ENCODE data around the gene C12orf54. TPM values are rescaled to one million over a fixed set of nuclear protein-coding genes. Genes with fewer than 3 reads are reported as not detected.
A peak's percentile ranks its signal among the peaks of the same experiment; 100 is the strongest.

The C12orf54 gene
- total and polyA plus RNA-seq, 10 of the 15 experiments (the other 5 are each of a cell fraction or from before 2014, with no cell fraction given) = 0.79 to 7.8 (median 4.2) TPM

DNA sequence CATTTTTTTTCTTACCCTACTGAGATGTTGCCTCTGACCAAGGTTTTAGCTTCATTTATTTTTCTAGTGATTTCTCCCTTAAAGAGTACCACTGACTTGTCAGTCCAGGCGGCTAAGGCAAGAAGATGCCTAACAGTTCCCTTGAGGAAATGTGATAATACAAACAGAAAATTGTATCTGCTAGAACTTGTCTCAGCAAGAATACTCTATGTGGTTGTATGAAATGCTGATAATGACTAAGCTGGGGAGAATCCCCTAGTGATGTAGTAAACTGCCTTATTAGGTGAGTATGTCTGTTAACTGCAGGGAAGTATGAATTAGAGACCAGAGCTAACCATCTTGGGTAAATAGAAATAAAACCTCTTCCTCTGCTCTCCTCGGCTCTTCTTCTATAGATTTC is 6.7 kb downstream of the C12orf54 start (continued):
- TF ChIP-seq, protein P1, sequence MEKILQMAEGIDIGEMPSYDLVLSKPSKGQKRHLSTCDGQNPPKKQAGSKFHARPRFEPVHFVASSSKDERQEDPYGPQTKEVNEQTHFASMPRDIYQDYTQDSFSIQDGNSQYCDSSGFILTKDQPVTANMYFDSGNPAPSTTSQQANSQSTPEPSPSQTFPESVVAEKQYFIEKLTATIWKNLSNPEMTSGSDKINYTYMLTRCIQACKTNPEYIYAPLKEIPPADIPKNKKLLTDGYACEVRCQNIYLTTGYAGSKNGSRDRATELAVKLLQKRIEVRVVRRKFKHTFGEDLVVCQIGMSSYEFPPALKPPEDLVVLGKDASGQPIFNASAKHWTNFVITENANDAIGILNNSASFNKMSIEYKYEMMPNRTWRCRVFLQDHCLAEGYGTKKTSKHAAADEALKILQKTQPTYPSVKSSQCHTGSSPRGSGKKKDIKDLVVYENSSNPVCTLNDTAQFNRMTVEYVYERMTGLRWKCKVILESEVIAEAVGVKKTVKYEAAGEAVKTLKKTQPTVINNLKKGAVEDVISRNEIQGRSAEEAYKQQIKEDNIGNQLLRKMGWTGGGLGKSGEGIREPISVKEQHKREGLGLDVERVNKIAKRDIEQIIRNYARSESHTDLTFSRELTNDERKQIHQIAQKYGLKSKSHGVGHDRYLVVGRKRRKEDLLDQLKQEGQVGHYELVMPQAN (conservative IDR thresholded peaks at IDR 0.05) = no peak
- TF ChIP-seq FOXK2 (IDR thresholded peaks at IDR 0.05) (no peak), HDGF (IDR thresholded peaks at IDR 0.05) (no peak), HDAC6 (IDR thresholded peaks at IDR 0.05; ENCODE audit: unreplicated experiment) (no peak), SREBF1 (IDR thresholded peaks at IDR 0.05; ENCODE audit: low read length) (no peak), POLR2A (IDR thresholded peaks at IDR 0.05; ENCODE audit: low read depth, low read length) (no peak), MXI1 (IDR thresholded peaks at IDR 0.05; ENCODE audit: low read depth, low read length) (no peak), SMAD5 (IDR thresholded peaks at IDR 0.05; ENCODE audit: low read depth) (no peak), SMARCA5 (IDR thresholded peaks at IDR 0.05) (no peak), POLR2AphosphoS2 (IDR thresholded peaks at IDR 0.05; ENCODE audit: low read depth, low read length) (no peak), MLLT1 (IDR thresholded peaks at IDR 0.05) (no peak), ATF3 (IDR thresholded peaks at IDR 0.05; ENCODE audit: borderline replicate concordance, extremely low read depth, low read depth, low read length) (no peak), JUNB (IDR thresholded peaks at IDR 0.05) (peak; percentile 82), RAD51 (IDR thresholded peaks at IDR 0.05) (no peak), FOXM1 (IDR thresholded peaks at IDR 0.05; ENCODE audit: low read depth, low read length) (peak; percentile 85; the same call in 1 of the 2 replicates), ATF2 (IDR thresholded peaks at IDR 0.05; ENCODE audit: low read length) (peak; percentile 51; the same call in 1 of the 2 replicates), EP300 (IDR thresholded peaks at IDR 0.05; ENCODE audit: borderline replicate concordance in 1 of 2, control insufficient read depth in 1 of 2, low read depth in 2 of 2, low read length in 2 of 2) (peak; percentile 35 to 66; a peak in 1 of 4 replicates), IRF5 (IDR thresholded peaks at IDR 0.05; ENCODE audit: borderline replicate concordance) (no peak)
- TF ChIP-seq, protein P2, sequence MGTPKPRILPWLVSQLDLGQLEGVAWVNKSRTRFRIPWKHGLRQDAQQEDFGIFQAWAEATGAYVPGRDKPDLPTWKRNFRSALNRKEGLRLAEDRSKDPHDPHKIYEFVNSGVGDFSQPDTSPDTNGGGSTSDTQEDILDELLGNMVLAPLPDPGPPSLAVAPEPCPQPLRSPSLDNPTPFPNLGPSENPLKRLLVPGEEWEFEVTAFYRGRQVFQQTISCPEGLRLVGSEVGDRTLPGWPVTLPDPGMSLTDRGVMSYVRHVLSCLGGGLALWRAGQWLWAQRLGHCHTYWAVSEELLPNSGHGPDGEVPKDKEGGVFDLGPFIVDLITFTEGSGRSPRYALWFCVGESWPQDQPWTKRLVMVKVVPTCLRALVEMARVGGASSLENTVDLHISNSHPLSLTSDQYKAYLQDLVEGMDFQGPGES (IDR thresholded peaks at IDR 0.05) = no peak
- TF ChIP-seq, protein P3, sequence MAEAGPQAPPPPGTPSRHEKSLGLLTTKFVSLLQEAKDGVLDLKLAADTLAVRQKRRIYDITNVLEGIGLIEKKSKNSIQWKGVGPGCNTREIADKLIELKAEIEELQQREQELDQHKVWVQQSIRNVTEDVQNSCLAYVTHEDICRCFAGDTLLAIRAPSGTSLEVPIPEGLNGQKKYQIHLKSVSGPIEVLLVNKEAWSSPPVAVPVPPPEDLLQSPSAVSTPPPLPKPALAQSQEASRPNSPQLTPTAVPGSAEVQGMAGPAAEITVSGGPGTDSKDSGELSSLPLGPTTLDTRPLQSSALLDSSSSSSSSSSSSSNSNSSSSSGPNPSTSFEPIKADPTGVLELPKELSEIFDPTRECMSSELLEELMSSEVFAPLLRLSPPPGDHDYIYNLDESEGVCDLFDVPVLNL (IDR thresholded peaks at IDR 0.05; ENCODE audit: low read depth, low read length) = no peak
- TF ChIP-seq, protein P4, sequence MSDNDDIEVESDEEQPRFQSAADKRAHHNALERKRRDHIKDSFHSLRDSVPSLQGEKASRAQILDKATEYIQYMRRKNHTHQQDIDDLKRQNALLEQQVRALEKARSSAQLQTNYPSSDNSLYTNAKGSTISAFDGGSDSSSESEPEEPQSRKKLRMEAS (IDR thresholded peaks at IDR 0.05; ENCODE audit: low read depth, low read length) = no peak
